Measurements from ENCODE around the gene CASZ1. TPM values are rescaled to one million over a fixed set of nuclear protein-coding genes. Genes with fewer than 3 reads are reported as not detected.

CASZ1 gene
- total RNA-seq, 1 experiment from 2014 or later, result 27.8 TPM

GRCh38 chr1:10629816-10630571, 166.5 kb downstream of the CASZ1 start:
- intact Hi-C loops (cut with micrococcal nuclease; ENCODE audit: unreplicated experiment) (loop anchor here (10.0 kb wide), 1 partner anchor 115 kb away; no protein-coding TSS in a partner anchor), in situ Hi-C loops (cut with HindIII; ENCODE audit: low pct_unique_long_range_greater_than_20kb, low sequenced_read_pairs) (no loop called here)
- BruUV-seq (replicated peaks), result no TSS peak
- Histone ChIP-seq H3K9me3 (ENCODE audit: control insufficient read depth, insufficient read depth, low read depth, low read length) (no peaks in the 10 kb centered on the region), H3K36me3 (ENCODE audit: control insufficient read depth, insufficient read depth, low read length) (no peaks in the 10 kb centered on the region), H3K27ac (ENCODE audit: low read length) (no peak overlapping the region), H3K27me3 (ENCODE audit: control insufficient read depth, insufficient read depth, low read length) (no peaks in the 10 kb centered on the region), H3K4me3 (ENCODE audit: low read depth in 2 of 2, low read length in 2 of 2) (no peak overlapping the region), H3K4me1 (ENCODE audit: control insufficient read depth, insufficient read depth, low read length) (peaks cover 2% of the 10 kb centered on the region)
- DNase-seq (ENCODE audit: low read depth, low spot score) (no peak), ATAC-seq (peak; percentile 38; the same call in 1 of the 2 replicates)
- ChIA-PET POLR2A (no interaction called here), CTCF (interaction anchor here (0.7 kb wide), 1 partner anchor 122 kb away, joined by 3 read pairs; no protein-coding TSS in a partner anchor)
- TF ChIP-seq, protein P1, sequence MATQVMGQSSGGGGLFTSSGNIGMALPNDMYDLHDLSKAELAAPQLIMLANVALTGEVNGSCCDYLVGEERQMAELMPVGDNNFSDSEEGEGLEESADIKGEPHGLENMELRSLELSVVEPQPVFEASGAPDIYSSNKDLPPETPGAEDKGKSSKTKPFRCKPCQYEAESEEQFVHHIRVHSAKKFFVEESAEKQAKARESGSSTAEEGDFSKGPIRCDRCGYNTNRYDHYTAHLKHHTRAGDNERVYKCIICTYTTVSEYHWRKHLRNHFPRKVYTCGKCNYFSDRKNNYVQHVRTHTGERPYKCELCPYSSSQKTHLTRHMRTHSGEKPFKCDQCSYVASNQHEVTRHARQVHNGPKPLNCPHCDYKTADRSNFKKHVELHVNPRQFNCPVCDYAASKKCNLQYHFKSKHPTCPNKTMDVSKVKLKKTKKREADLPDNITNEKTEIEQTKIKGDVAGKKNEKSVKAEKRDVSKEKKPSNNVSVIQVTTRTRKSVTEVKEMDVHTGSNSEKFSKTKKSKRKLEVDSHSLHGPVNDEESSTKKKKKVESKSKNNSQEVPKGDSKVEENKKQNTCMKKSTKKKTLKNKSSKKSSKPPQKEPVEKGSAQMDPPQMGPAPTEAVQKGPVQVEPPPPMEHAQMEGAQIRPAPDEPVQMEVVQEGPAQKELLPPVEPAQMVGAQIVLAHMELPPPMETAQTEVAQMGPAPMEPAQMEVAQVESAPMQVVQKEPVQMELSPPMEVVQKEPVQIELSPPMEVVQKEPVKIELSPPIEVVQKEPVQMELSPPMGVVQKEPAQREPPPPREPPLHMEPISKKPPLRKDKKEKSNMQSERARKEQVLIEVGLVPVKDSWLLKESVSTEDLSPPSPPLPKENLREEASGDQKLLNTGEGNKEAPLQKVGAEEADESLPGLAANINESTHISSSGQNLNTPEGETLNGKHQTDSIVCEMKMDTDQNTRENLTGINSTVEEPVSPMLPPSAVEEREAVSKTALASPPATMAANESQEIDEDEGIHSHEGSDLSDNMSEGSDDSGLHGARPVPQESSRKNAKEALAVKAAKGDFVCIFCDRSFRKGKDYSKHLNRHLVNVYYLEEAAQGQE (IDR thresholded peaks at IDR 0.05; ENCODE audit: insufficient read depth in 1 of 2, low read depth in 2 of 2, low read length in 1 of 2), result no peak
- no peak for TF ChIP-seq SIN3A (IDR thresholded peaks at IDR 0.05; ENCODE audit: borderline replicate concordance, insufficient read depth, low read depth, low read length)
- TF ChIP-seq POLR2AphosphoS5 (IDR thresholded peaks at IDR 0.05; ENCODE audit: low read depth, low read length), result no peak
- no peak for TF ChIP-seq TCF7L2 (IDR thresholded peaks at IDR 0.05; ENCODE audit: low read depth, low read length)
- no peak for TF ChIP-seq CTCF (IDR thresholded peaks at IDR 0.05)

GRCh38 chr1:10629091-10629815, 167.2 kb downstream of the CASZ1 start:
- BruUV-seq (replicated peaks), result no TSS peak
- ChIA-PET CTCF (no interaction called here), POLR2A (no interaction called here)

More at GRCh38 chr1:10629091-10629815, 167.2 kb downstream of the CASZ1 start:
- Histone ChIP-seq H3K27me3 (ENCODE audit: control insufficient read depth, insufficient read depth, low read length) (no peaks in the 10 kb centered on the region), H3K9me3 (ENCODE audit: control insufficient read depth, insufficient read depth, low read depth, low read length) (no peaks in the 10 kb centered on the region), H3K4me3 (ENCODE audit: low read depth in 2 of 2, low read length in 2 of 2) (no peak overlapping the region), H3K27ac (ENCODE audit: low read length) (no peak overlapping the region), H3K36me3 (ENCODE audit: control insufficient read depth, insufficient read depth, low read length) (no peaks in the 10 kb centered on the region), H3K4me1 (ENCODE audit: control insufficient read depth, insufficient read depth, low read length) (no peaks in the 10 kb centered on the region; the same call in 1 of the 2 replicates)
- in situ Hi-C loops (cut with HindIII; ENCODE audit: low pct_unique_long_range_greater_than_20kb, low sequenced_read_pairs) (no loop called here), intact Hi-C loops (cut with micrococcal nuclease; ENCODE audit: unreplicated experiment) (loop anchor here (10.0 kb wide), 1 partner anchor 114 kb away; no protein-coding TSS in a partner anchor)
- ATAC-seq, result no peak
- DNase-seq (ENCODE audit: low read depth, low spot score), result no peak
- TF ChIP-seq CTCF (IDR thresholded peaks at IDR 0.05) (no peak), TCF7L2 (IDR thresholded peaks at IDR 0.05; ENCODE audit: low read depth, low read length) (no peak), POLR2AphosphoS5 (IDR thresholded peaks at IDR 0.05; ENCODE audit: low read depth, low read length) (no peak), SIN3A (IDR thresholded peaks at IDR 0.05; ENCODE audit: borderline replicate concordance, insufficient read depth, low read depth, low read length) (no peak)
- TF ChIP-seq, protein P1 (IDR thresholded peaks at IDR 0.05; ENCODE audit: insufficient read depth in 1 of 2, low read depth in 2 of 2, low read length in 1 of 2), result no peak

All from Panc1 (cell line).